Neural progenitor cell (in vitro differentiated cells): ENCODE results near the gene FAM217A.

ENCODE experiments used
- EZH2 ChIP-seq: fragments of 200-600 bp; sonication (generic); IDR thresholded peaks from 2 replicates; pipeline ENCODE4 v1.6.1; 2017; ENCODE audit warnings: antibody characterized with exemption, mild to moderate bottlenecking, moderate library complexity
- TF ChIP-seq, protein P1 (sequence below): fragments of 200-600 bp; sonication (generic); IDR thresholded peaks from 2 replicates; pipeline ENCODE4 v1.5.1; 2017; ENCODE audit warnings: antibody characterized with exemption, mild to moderate bottlenecking

DNA sequence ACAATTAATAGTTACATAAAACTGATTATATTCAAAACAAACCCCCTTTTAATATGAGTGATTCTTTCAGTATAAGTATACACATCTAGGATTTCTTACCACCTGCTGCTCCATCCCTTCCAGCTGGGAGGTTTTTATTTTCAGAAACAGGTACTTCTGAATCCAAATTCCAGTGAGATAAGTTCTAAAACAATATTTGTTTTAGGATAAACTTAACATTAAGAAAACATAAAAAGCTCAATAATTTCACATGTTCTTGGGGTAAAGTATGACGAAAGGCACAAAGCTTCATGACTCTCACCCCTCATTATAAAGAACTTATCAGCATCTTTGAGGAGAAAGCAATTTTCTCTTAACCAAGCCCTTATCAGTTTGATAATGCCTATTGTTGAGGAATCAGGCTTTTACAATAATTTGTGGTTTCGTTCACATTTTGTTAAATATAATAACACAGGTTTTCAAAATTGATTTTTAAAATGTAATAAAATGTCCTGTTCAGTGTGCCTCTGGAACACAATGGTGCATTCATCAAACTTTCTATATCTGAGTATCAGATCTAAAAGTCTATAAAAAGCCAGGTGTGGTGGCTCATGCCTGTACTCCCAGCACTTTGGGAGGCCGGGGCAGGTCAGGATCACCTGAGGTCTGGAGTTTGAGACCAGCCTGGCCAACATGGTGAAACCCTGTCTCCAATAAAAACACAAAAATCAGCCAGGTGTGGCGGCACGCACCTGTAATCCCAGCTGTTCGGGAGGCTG lies 4.3 kb downstream of the FAM217A start:
- no peak for TF ChIP-seq EZH2
- TF ChIP-seq, protein P1, sequence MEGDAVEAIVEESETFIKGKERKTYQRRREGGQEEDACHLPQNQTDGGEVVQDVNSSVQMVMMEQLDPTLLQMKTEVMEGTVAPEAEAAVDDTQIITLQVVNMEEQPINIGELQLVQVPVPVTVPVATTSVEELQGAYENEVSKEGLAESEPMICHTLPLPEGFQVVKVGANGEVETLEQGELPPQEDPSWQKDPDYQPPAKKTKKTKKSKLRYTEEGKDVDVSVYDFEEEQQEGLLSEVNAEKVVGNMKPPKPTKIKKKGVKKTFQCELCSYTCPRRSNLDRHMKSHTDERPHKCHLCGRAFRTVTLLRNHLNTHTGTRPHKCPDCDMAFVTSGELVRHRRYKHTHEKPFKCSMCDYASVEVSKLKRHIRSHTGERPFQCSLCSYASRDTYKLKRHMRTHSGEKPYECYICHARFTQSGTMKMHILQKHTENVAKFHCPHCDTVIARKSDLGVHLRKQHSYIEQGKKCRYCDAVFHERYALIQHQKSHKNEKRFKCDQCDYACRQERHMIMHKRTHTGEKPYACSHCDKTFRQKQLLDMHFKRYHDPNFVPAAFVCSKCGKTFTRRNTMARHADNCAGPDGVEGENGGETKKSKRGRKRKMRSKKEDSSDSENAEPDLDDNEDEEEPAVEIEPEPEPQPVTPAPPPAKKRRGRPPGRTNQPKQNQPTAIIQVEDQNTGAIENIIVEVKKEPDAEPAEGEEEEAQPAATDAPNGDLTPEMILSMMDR = no peak
